Mucosa of descending colon (tissue), 3 donors: Measurements from ENCODE around the gene FBN1. TPM values are rescaled to one million over a fixed set of nuclear protein-coding genes. Genes with fewer than 3 reads are reported as not detected.

ENCODE experiments used
- ATAC-seq: fragments of 200-7000 bp; cut with Tn5 transposase; one replicate; pipeline ENCODE4 v1.9.1; 2020; ENCODE audit warnings: mild to moderate bottlenecking, moderate library complexity
- DNase-seq, 3 donors: peaks; one replicate each; pipeline ENCODE4 v3.0.0-alpha.2; 2020
- H3K36me3 ChIP-seq: fragments of 200-600 bp; one replicate; pipeline ENCODE4 v1.8.0; 2021; ENCODE audit warnings: low read depth, mild to moderate bottlenecking
- H3K4me1 ChIP-seq: fragments of 200-600 bp; one replicate; pipeline ENCODE4 v1.8.0; 2021; ENCODE audit warnings: low read depth, mild to moderate bottlenecking
- H3K4me3 ChIP-seq: fragments of 200-600 bp; one replicate; pipeline ENCODE4 v1.8.0; 2021; ENCODE audit warnings: mild to moderate bottlenecking
- H3K9me3 ChIP-seq: fragments of 200-600 bp; one replicate; pipeline ENCODE4 v1.8.0; 2021; ENCODE audit warnings: mild to moderate bottlenecking
- CTCF ChIP-seq: fragments of 200-600 bp; IDR thresholded peaks from one replicate; pipeline ENCODE4 v1.8.0; 2022; ENCODE audit warnings: antibody characterized with exemption, mild to moderate bottlenecking
- intact Hi-C, 2 donors: fragments of 100-400 bp; cut with DNase I in 1 of 2; cut with micrococcal nuclease in 1 of 2; formaldehyde crosslinking; loops; one replicate each; pipeline versions ENCODE4 v1.11.0 to v1.11.1; 2022; cut with DNase I, micrococcal nuclease
- total RNA-seq, 3 donors: library from RNA; stranded (reverse); fragmentation: NEBNext Ultra II Directional in 2 of 3; extraction: Animal tissue kit (Norgen Biotek cat#: 25700) in 2 of 3; gene quantifications; one replicate each; pipeline versions ENCODE4 v1.2.1 to v1.2.4, GENCODE V29; 2021 to 2023
- donor health status: DM: no; HTN: no; CAD: no; lungs with moderate emphysema.
- donor health status: DM: no; HTN: no; CAD: no.
- donor health status: DM: no; HTN: yes; CAD: no.

The FBN1 gene
- total RNA-seq, 3 donors from 2014 or later, result 9.3 to 47.9 (median 35.9) TPM

GRCh38 chr15:48664436-48664835 lies 18.9 kb upstream of the FBN1 start:
- ATAC-seq, result no peak
- no peaks in the 10 kb centered on the region for H3K4me1 ChIP-seq
- TF ChIP-seq CTCF, result no peak
- no peaks in the 10 kb centered on the region for H3K36me3 ChIP-seq
- no peak overlapping the region for H3K4me3 ChIP-seq
- no peak for DNase-seq
- H3K9me3 ChIP-seq, result no peaks in the 10 kb centered on the region
- intact Hi-C loops, result no loop called here

GRCh38 chr15:48657950-48658591 lies 12.6 kb upstream of the FBN1 start:
- ATAC-seq, result no peak
- no peak overlapping the region for H3K4me3 ChIP-seq
- intact Hi-C loops, result no loop called here
- no peaks in the 10 kb centered on the region for H3K36me3 ChIP-seq
- DNase-seq, result no peak
- H3K9me3 ChIP-seq, result no peaks in the 10 kb centered on the region
- no peaks in the 10 kb centered on the region for H3K4me1 ChIP-seq
- no peak for TF ChIP-seq CTCF

DNA sequence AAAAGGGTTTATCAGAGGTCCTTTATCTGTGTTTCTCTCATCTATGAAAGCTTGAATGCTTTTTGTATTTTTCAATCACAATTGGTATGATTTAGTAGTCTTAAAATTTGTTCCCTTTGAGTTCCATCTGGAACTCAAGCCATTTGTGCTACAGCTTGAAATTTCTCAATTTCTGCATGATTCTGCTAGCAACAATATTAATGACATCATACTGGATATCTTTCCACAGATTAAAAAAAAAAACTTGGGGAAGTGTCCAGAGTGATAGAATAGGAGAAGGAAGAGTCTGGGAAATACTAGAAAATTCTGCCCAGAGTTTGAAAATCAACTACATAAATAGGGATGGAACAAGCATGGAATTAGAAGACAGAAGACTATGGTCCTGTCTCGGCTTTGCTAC lies 9.3 kb upstream of the FBN1 start:
- Histone ChIP-seq H3K36me3 (no peaks in the 10 kb centered on the region), H3K4me1 (no peaks in the 10 kb centered on the region), H3K4me3 (no peak overlapping the region), H3K9me3 (no peaks in the 10 kb centered on the region)
- DNase-seq (no peak), ATAC-seq (no peak)
- intact Hi-C loops, result no loop called here
- no peak for TF ChIP-seq CTCF

GRCh38 chr15:48653913-48654670 lies 8.6 kb upstream of the FBN1 start:
- DNase-seq (no peak), ATAC-seq (no peak)
- Histone ChIP-seq H3K4me1 (no peaks in the 10 kb centered on the region), H3K9me3 (no peaks in the 10 kb centered on the region), H3K36me3 (no peaks in the 10 kb centered on the region), H3K4me3 (no peak overlapping the region)
- TF ChIP-seq CTCF, result no peak
- intact Hi-C loops, result no loop called here

DNA sequence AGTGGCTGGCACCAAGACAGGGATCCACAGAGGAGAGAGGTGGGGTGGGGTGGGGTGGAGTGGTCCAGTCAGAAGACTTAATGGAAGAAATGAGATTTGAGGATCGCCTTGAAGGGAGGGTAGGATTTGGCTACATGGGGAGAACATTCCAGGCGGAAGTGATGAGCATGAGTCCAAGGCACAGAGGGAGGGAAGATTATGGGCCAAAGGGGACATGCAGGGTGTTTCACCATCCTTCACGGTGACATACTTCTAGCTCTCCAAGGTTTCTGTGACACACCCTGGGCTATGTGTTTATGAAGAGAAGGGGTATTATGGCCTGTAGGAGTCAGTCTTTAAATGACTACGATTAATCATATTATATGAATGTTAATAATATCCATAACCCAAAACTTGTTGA lies 7.7 kb upstream of the FBN1 start:
- no peak for TF ChIP-seq CTCF
- intact Hi-C loops, result no loop called here
- no peaks in the 10 kb centered on the region for H3K36me3 ChIP-seq
- no peak overlapping the region for H3K4me3 ChIP-seq
- H3K4me1 ChIP-seq, result no peaks in the 10 kb centered on the region
- no peak for DNase-seq
- no peak for ATAC-seq
- H3K9me3 ChIP-seq, result no peaks in the 10 kb centered on the region
